Sigmoid colon (tissue), 7 donors: Measurements from ENCODE around the gene SHROOM4. TPM values are rescaled to one million over a fixed set of nuclear protein-coding genes. Genes with fewer than 3 reads are reported as not detected.

Experiments
- DNase-seq: peaks from one replicate; pipeline ENCODE4 v3.0.0-alpha.2; 2019
- H3K27ac ChIP-seq, 4 donors: fragments of 200-600 bp; sonication (generic); one replicate each; pipeline ENCODE4 v1.5.1; 2016 to 2019; ENCODE audit warnings: mild to moderate bottlenecking in 1 of 4
- H3K27me3 ChIP-seq, 3 donors: fragments of 200-600 bp; sonication (generic); one replicate each; pipeline ENCODE4 v1.5.1; 2019; ENCODE audit warnings: mild to moderate bottlenecking in 1 of 3
- H3K36me3 ChIP-seq, 4 donors: fragments of 200-600 bp; sonication (generic); one replicate each; pipeline ENCODE4 v1.5.1; 2016 to 2019
- H3K4me1 ChIP-seq, 4 donors: fragments of 200-600 bp; sonication (generic); one replicate each; pipeline ENCODE4 v1.5.1; 2017 to 2019
- H3K4me3 ChIP-seq, 4 donors: fragments of 200-600 bp; sonication (generic); one replicate each; pipeline ENCODE4 v1.5.1; 2017 to 2019; ENCODE audit warnings: mild to moderate bottlenecking in 2 of 4, moderate library complexity in 1 of 4
- H3K9me3 ChIP-seq, 4 donors: fragments of 200-600 bp in 3 of 4; sonication (generic) in 3 of 4; one replicate each; pipeline versions ENCODE4 v1.5.1 to v1.6.1; 2013 to 2019
- CTCF ChIP-seq, 4 experiments: fragments of 450-650 bp in 3 of 4; fragments of 200-600 bp in 1 of 4; IDR thresholded peaks; one replicate each; pipeline ENCODE4 v1.5.1; 2016 to 2019; ENCODE audit warnings: antibody characterized with exemption in 4 of 4, mild to moderate bottlenecking in 3 of 4, moderate library complexity in 2 of 4
- EP300 ChIP-seq, 4 donors: sonication (generic); formaldehyde crosslinking; IDR thresholded peaks; one replicate each; pipeline ENCODE4 v1.6.1; 2017; ENCODE audit warnings: antibody characterized with exemption in 4 of 4
- POLR2A ChIP-seq, 2 donors: fragments of 450-650 bp; IDR thresholded peaks; one replicate each; pipeline ENCODE4 v1.6.1; 2016; ENCODE audit warnings: antibody characterized with exemption in 2 of 2, mild to moderate bottlenecking in 2 of 2, moderate library complexity in 2 of 2
- POLR2AphosphoS5 ChIP-seq, 4 donors: sonication (generic); formaldehyde crosslinking; IDR thresholded peaks; one replicate each; pipeline ENCODE4 v1.6.1; 2017; ENCODE audit warnings: antibody characterized with exemption in 4 of 4
- WGBS, 2 donors: extraction: QIAGEN DNeasy Blood & Tissue Kit; methylation state at CpG; one replicate each; pipeline ENCODE4 v1.1.7; 2013; 5-methylcytosine and 5-hydroxymethylcytosine counted together
- intact Hi-C: fragments of 100-400 bp; cut with DNase I; formaldehyde crosslinking; loops from one replicate; pipeline ENCODE4 v1.15.1; 2023
- polyA plus RNA-seq, 3 donors: library from polyadenylated mRNA; stranded (reverse); fragments of 200-250 nt; gene quantifications; one replicate each; pipeline ENCODE4 v1.2.3, GENCODE V29; 2013
- total RNA-seq, 4 donors: library from RNA; depleted of rRNA; stranded (reverse); fragments of >200 nt; gene quantifications; one replicate each; pipeline ENCODE4 v1.1.0, GENCODE V29; 2016
- donor health status: healthy with polysubstance abuse.
- donor health status: Bipolar disorder and iron deficiency.
- donor health status: healthy.

SHROOM4 gene
- total and polyA plus RNA-seq, 7 donors = 0.46 to 6.1 (median 3.3) TPM; not detected in 1

GRCh38 chrX:50680990-50681389, 133.0 kb downstream of the SHROOM4 start:
- intact Hi-C loops = no loop called here
- H3K4me1 ChIP-seq = no peaks in the 10 kb centered on the region

GRCh38 chrX:50677789-50678188, 136.2 kb downstream of the SHROOM4 start:
- intact Hi-C loops = no loop called here
- H3K27ac ChIP-seq = no peak overlapping the region
- 91 to 92% methylated on average over 1 of the region's 1 CpG for WGBS, 2 donors
- H3K36me3 ChIP-seq = no peaks in the 10 kb centered on the region
- no peak for TF ChIP-seq EP300 (IDR thresholded peaks at IDR 0.05)
- TF ChIP-seq POLR2AphosphoS5 (IDR thresholded peaks at IDR 0.05) = no peak
- TF ChIP-seq CTCF (IDR thresholded peaks at IDR 0.05) = no peak
- TF ChIP-seq POLR2A (IDR thresholded peaks at IDR 0.05) = no peak
- H3K4me1 ChIP-seq = no peaks in the 10 kb centered on the region
- DNase-seq = no peak
- H3K27me3 ChIP-seq = no peaks in the 10 kb centered on the region
- H3K4me3 ChIP-seq = no peak overlapping the region
- no peaks in the 10 kb centered on the region for H3K9me3 ChIP-seq

More at GRCh38 chrX:50680990-50681389, 133.0 kb downstream of the SHROOM4 start:
- H3K36me3 ChIP-seq = no peaks in the 10 kb centered on the region
- no peak overlapping the region for H3K4me3 ChIP-seq
- H3K27ac ChIP-seq = no peak overlapping the region
- 78 to 83% methylated on average over 2 of the region's 2 CpGs for WGBS, 2 donors
- H3K9me3 ChIP-seq = no peaks in the 10 kb centered on the region
- no peaks in the 10 kb centered on the region for H3K27me3 ChIP-seq
- no peak for TF ChIP-seq POLR2AphosphoS5 (IDR thresholded peaks at IDR 0.05)
- TF ChIP-seq CTCF (IDR thresholded peaks at IDR 0.05) = no peak
- no peak for TF ChIP-seq EP300 (IDR thresholded peaks at IDR 0.05)
- no peak for TF ChIP-seq POLR2A (IDR thresholded peaks at IDR 0.05)
- DNase-seq = no peak

- DNase-seq = no peak
- intact Hi-C loops = no loop called here
- H3K4me1 ChIP-seq = no peaks in the 10 kb centered on the region
- no peaks in the 10 kb centered on the region for H3K36me3 ChIP-seq
- 76 to 83% methylated on average over 1 of the region's 1 CpG for WGBS, 2 donors
- TF ChIP-seq EP300 (IDR thresholded peaks at IDR 0.05) (no peak), CTCF (IDR thresholded peaks at IDR 0.05) (no peak), POLR2A (IDR thresholded peaks at IDR 0.05) (no peak), POLR2AphosphoS5 (IDR thresholded peaks at IDR 0.05) (no peak)
- H3K27me3 ChIP-seq = no peaks in the 10 kb centered on the region
- H3K9me3 ChIP-seq = no peaks in the 10 kb centered on the region
- no peak overlapping the region for H3K4me3 ChIP-seq
- no peak overlapping the region for H3K27ac ChIP-seq
Observed at GRCh38 chrX:50671661-50672060, 142.3 kb downstream of the SHROOM4 start.

GRCh38 chrX:50668860-50669259, 145.1 kb downstream of the SHROOM4 start:
- DNase-seq = no peak
- no peak for TF ChIP-seq EP300 (IDR thresholded peaks at IDR 0.05)
- TF ChIP-seq POLR2A (IDR thresholded peaks at IDR 0.05) = no peak
- TF ChIP-seq CTCF (IDR thresholded peaks at IDR 0.05) = no peak
- no peak for TF ChIP-seq POLR2AphosphoS5 (IDR thresholded peaks at IDR 0.05)
- no peaks in the 10 kb centered on the region for H3K27me3 ChIP-seq
- H3K4me1 ChIP-seq = no peaks in the 10 kb centered on the region
- H3K36me3 ChIP-seq = no peaks in the 10 kb centered on the region
- H3K27ac ChIP-seq = no peak overlapping the region
- H3K4me3 ChIP-seq = no peak overlapping the region
- H3K9me3 ChIP-seq = no peaks in the 10 kb centered on the region
- 90 to 93% methylated on average over 1 of the region's 1 CpG for WGBS, 2 donors
- intact Hi-C loops = no loop called here

- intact Hi-C loops = no loop called here
- no peaks in the 10 kb centered on the region for H3K9me3 ChIP-seq
- TF ChIP-seq POLR2A (IDR thresholded peaks at IDR 0.05) (no peak), POLR2AphosphoS5 (IDR thresholded peaks at IDR 0.05) (no peak)
- H3K4me1 ChIP-seq = no peaks in the 10 kb centered on the region
- no peaks in the 10 kb centered on the region for H3K27me3 ChIP-seq
- no peak for DNase-seq
- H3K4me3 ChIP-seq = no peak overlapping the region
- H3K27ac ChIP-seq = no peak overlapping the region
- H3K36me3 ChIP-seq = no peaks in the 10 kb centered on the region
Observed at GRCh38 chrX:50648156-50648555, 165.8 kb downstream of the SHROOM4 start.
